GM18909 (cell line): ENCODE results near the gene METTL1.
"Not testable (repeated sequence)": the region's sequence is repeated elsewhere in the genome, so short reads cannot be mapped to it uniquely, and the experiment has no call there.

ENCODE experiments used
- ATAC-seq: cut with Tn5 transposase; IDR thresholded peaks from one replicate; pipeline ENCODE4 v1.9.1; 2021; ENCODE audit warnings: mild to moderate bottlenecking; ENCODE audit not compliant: unreplicated experiment, poor library complexity

The METTL1 gene

DNA sequence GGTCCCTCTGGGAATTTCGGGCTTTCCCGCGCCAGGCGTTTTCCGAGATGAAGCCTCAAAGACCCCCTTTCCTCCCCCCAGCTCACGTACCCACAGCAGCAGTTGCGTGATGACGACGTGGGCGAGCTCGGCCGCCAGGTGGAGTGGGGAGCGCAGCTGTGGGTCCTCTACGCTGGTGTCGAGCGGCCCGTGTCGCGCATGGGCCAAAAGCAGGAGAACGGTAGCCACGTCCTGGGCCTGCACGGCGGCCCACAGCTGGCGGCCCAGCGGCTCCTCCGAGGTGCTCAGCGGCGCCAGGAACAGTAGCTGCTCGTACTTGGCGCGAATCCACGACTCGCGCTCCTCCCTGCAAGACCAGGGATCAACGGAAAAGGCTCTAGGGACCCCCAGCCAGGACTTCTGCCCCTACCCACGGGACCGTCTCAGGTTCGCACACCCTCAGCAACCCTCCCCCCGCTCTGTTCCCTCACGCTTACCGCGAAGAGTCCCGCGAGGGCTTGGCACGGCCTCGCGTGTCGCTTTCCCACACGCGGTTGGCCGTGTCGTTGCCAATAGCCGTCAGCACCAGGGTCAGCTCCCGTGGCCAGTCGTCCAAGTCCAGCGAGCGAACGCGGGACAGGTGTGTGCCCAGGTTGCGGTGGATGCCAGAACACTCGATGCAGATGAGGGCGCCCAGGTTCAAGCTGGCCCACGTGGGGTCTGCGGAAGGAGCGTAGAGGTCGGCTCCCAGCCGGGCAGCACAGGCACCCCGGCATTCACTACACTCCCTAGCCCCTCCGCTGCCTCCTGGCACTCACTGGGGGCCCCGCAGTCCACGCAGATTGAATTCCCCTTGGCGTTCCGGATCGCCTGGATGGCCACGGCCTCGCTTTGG is 44.8 kb downstream of the METTL1 start:
- ATAC-seq, result no peak

DNA sequence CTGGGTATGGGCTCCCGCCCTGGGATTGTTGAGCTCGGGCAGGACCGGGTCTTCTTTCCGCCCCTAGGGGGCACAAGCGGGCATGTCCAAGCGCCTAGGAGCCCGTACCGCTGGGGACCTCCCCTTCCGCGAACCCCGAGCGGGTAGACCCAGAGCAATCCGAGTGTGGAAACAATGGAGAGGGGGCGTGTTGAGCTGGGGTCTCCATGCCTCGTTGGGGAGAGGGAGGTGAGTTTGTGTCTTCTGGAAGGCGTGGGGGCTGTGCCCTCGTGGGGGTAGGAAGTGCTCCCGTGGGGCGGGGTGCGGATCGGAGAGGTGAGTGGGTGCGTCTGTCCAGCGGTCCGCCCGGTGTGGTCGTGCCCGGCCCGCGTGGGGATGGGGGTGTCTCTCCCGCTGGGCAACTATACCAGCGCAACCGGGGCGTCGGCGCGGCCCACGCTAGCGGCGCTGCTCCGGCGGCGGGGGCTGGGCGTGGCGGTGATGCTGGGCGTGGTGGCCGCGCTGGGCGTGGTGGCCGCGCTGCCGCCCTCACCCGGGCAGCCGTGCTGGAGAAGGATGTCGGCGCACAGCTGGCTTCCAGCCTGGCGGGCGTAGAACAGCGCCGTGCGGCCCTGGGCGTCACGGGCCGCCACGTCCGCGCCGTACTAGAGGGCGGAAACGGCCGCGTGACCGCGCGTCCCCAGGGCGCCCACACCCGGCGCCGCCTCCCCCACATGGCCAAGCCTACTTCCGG is 45.6 kb downstream of the METTL1 start:
- ATAC-seq, result no peak

DNA sequence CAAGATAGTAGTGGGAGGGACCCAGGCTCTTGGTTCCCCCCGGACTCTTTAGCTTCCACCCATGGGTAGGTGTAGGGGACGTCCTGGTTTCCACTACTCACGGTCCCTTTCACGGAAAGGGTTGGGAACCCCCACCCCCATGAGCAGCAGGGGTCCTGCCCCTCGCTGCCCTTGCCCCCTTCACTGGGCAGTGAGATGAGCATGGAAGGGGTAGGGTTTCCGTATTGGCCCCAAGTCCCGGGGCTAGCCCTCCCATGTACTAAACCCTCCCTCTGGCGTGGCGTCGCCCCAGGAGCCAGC is 46.1 kb downstream of the METTL1 start:
- ATAC-seq, result no peak

DNA sequence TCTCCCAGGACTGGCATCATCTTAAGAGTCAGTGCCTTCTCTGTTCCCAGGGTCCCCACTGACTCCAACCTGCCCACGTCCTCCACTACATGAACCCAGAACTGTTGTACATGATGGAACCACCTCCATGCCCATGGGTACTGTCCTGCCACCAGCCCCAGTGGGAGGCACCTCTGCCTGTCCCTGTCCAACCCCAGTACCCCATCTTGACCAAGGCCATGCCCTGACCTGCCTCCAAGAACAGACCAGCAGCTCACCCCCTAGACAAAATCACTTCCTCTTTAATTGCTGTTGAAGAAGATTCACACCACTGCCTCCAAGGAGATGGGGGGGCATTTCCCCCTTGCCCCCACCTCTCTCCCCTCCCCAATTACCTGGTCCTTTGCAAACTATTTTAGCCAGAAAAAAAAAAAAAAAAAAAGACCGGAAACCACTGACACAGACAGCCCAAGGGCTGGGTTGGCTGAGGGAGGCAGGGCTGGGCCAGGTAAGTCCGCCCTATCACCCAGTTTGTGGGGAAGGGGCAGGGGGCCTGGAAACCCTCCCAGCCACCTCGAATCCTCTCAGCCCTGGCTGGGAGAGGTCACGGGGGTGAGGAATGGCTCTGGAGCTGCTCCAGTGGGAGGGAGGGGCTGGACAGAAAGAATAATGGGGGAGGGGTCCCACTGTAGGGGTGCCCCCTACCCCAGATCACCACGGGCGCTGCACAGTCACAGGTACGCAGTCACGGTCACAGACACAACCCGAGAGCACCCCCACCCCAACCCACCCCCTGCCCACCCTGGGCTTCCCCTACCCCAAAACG is 46.8 kb downstream of the METTL1 start:
- no peak for ATAC-seq

GRCh38 chr12:57724003-57724935 is 47.6 kb downstream of the METTL1 start:
- no peak for ATAC-seq

- ATAC-seq, result no peak
Observed at GRCh38 chr12:57723630-57723962, 48.3 kb downstream of the METTL1 start.

DNA sequence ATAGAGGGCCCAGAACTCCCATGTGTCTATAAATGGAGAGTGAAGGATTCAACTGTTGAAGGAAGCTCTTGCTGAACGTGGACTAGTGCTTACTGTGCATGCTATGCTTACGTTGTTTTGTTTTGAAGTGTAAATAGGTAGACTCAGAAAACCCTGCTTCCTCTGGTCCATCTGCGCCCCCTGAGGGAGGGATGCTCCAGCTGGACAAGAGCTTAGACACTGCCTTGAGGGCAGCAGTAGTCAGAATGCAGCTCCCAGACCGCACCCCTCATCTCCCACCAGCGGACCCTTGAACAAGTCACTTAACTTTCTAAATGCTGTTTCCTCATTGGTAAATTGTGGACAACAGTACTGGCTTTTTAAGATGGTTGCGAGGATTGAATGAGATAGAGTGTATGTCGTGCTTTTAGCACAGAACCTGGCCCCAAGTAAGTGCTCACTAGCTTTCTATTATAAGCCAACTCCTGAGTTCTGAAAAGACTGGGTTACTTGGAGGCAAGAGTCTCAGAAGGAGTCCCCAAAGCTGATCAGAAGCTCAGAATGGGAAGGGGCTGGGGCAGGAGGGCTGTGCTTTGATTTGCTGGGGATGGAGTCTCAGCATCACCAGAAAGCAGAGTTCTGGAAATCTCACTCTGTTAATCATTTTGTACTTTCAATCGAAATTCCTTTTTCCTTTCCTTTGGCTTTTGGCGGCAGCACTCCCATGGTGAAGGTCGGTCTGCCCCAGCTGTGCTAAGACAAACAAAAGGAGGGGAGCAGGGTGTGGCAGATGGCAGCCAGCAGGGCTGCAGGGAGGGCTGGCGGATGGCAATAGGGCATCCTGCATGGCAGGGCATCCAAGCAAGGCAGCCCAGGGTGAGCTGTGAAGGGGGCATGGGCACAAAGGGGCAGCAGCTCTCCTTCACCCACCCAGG is 48.9 kb downstream of the METTL1 start:
- ATAC-seq, result no peak

- ATAC-seq, result not testable (repeated sequence)
Observed at GRCh38 chr12:57721846-57722608, 49.9 kb downstream of the METTL1 start.

GRCh38 chr12:57720606-57721595 is 51.0 kb downstream of the METTL1 start:
- no peak for ATAC-seq

DNA sequence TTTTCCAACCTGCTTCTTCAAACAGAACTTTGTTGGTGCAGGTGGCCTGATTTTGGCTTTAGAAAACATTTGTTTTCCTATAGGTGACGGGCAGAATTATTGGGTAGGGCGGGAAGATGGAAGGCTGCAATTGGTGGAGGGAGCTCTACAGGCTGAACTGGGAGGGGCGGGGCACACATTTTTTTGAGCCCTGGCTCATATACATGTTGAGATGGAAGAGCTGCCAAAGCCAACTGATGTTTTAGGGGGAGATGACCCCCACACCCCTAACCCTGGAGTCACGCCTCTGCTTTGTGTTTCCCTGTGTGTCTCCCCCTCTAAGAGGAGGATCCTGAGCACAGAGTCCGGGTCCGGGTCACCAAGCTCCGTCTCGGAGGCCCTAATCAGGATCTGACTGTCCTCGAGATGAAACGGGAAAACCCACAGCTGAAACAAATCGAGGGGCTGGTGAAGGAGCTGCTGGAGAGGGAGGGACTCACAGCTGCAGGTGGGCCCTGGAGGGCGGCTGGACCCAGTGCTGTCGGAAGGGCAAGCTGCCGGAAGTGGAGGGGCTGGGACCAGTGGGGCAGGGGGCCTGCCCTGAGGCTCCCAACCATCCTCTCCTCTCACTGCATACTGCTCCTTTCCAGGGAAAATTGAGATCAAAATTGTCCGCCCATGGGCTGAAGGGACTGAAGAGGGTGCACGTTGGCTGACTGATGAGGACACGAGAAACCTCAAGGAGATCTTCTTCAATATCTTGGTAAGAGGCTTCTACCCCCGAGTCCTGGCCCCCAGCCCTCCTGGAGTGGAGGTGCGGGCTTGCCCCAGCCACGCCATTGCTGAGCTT is 51.9 kb downstream of the METTL1 start:
- ATAC-seq, result no peak

DNA sequence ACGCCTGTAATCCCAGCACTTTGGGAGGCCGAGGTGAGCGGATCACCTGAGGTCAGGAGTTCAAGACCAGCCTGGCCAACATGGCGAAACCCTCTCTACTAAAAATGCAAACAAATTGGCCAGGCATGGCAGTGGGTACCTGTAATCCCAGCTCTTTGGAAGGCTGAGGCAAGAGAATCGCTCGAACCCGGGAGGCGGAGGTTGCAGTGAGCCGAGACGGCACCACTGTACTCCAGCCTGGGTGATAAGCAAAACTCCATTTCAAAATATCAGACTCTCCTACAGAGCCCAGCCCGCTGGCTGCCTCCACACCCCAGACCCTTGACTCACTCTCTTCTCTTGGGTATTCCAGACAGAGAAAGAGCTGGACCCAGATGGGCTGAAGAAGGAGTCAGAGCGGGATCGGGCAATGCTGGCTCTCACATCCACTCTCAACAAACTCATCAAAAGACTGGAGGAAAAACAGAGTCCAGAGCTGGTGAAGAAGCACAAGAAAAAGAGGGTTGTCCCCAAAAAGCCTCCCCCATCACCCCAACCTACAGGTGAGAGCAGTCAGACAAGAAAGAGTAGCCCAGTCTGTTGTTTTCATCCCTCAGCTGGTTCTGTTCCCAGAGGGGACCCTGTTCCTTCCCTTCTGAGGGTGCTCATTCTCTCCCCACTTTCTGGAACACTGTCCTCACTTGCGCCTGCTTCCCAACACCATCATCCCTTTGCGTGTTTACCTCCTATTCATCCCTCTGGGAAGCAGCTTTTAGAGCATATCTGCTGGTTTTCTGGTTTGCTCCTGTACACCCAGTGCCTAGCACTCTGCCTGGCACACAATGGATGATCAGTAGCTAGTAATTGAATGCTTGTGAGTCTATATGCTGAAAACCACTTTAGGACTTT is 53.0 kb downstream of the METTL1 start:
- ATAC-seq, result no peak
